GF-D8 (cell line): ENCODE data around the gene RASAL2.
"Not testable (repeated sequence)": the region's sequence is repeated elsewhere in the genome, so short reads cannot be mapped to it uniquely, and the experiment has no call there.

Experiments
- DNase-seq: peaks from one replicate; lab custom pipeline; 2025; lab: John Stamatoyannopoulos, UW

Gene RASAL2

DNA sequence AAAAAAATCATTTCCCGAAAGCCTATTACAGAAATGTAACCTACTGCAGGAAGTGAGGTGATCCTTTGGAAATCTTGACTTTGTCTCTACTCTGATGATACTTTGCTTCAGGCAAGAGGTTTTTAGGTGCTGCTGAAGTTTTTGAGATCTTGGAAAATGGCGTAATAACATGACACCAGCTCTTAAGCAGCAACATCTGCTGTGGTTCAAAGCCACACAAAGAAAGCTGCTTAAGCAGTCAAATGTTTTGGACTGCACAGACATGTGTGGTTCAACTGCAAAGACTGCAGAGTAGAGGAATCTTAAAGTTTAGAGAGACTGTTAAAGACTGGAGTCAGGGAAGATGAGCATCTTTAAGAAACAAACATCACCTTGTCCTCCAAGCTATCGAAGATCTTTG is 139.0 kb downstream of the RASAL2 start:
- DNase-seq, result no peak

DNA sequence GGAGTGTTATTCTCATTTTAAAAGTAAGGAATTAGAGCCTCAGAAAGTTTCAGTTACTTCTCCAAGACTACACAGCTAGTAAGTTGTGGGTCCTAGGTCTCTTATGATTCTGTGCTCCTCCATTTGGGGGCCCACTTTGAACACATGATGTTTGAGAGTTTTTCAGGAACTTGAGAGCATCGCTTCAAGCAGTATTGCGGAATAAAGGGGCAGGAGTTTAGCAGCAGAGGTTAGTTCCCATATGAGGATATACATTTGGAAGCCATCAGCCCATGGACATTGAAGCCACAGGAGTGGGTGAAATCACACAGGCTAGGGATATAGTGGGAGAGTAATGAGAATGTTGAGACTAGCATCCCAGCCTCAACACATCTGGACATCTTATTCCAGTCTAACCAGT is 143.2 kb downstream of the RASAL2 start:
- no peak for DNase-seq

DNA sequence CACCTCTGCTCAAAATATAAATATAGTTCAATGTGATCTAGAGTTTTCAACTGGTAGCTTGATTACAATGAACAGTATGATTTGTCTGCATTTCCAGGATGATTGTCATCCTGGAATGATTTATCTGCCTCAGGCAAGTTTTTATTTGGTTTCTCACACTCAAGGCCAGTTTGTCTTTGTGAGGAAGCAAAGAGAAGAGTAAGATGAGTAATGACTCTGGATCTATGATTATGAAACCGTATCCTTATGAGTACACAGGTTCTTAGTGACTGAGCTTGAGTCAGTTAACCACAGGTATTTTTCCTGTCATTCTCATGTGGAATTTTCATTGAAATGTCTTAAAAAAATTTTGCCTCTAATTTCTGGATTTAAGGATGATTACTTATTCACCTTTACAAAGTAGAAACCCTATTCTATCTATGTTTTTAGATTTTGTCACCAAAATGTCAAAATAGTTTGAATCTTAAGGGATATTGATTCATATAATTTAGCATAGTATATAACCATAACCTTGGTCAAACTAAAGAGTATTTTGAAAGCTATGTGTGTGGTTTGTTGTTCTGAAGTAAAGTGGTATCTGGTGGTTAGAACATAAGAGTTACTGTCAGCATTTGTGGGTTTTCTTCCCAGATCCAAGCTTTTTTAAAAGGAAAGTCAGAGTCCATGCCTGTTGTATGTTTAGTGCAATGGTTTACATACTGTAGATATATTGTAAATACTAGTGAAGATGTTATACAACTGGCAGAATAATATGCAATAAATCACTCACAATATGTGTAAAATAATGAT is 145.0 kb downstream of the RASAL2 start:
- DNase-seq, result no peak

DNA sequence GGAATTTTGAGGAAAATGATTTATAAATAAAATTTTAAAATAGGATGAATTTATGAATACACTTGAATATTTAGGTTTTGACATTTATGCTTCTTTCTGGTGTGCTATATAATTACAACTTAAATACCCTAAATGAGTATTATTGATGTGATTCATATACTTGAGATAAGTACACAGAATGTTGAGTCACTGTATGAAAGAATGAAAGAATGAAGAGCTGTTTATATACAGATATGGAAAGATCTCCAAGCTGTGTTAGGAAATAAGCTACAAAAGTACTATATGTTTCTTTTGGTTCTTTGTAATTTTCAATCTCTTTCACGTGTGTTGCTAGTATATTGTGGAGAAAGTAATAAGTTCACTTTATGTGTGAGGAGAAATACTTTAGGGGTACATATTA is 147.2 kb downstream of the RASAL2 start:
- no peak for DNase-seq

DNA sequence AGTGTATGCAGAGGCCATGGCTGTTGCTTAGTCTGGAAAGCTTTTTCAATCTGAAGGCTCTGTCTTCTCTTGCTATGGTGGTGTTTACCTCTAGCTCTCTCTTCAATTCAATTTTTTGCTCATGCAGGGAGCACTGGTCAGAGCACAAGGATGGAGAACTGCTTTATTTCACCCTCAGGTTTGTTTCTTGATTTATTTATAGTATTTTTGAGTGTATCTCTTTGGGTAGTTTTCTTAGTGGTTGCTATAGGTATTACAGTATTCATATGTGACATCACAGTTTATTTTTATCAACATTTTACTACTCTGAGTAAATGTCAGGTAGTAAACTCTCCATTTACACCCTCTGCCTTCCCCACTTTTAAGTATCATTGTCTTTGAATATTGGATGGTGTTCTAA is 147.9 kb downstream of the RASAL2 start:
- DNase-seq, result no peak

DNA sequence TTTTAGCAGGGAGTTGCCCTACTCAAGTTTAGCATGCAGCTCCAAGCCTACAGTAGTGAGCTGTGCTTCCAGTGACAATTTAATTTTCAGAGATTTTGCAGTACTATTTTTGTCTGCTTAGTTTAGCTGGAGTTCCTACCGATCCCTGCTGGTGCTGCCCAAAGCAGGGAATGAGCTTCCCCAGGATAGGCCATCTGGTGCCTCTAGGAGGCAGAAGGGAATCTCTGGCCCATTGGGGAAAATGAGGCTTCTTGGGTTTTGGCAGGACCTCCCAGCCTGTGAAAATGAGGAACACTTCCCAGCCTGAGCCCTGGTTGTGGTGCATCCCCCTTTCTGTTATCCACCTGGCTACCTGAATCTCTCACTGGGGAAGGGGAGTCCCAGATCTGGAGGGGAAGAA is 149.2 kb downstream of the RASAL2 start:
- DNase-seq, result no peak

DNA sequence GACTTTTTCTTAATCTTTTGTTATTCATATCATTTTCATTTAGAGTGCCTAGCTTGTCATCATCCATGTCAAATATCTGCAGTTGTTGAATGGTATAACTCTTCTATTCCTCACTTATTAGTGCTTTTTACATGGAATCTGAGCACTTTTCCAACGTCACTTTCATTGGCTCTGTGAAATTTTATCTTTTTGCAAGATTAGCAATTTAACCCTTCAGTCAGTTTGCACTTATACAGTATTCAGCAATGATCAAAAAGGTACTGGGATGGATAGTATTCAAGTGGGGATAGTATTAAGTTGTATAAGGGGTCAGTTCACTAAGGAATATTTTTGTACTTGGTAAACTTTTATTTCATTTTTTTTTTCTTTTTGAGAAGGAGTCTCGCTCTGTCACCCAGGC is 150.0 kb downstream of the RASAL2 start:
- DNase-seq, result no peak

DNA sequence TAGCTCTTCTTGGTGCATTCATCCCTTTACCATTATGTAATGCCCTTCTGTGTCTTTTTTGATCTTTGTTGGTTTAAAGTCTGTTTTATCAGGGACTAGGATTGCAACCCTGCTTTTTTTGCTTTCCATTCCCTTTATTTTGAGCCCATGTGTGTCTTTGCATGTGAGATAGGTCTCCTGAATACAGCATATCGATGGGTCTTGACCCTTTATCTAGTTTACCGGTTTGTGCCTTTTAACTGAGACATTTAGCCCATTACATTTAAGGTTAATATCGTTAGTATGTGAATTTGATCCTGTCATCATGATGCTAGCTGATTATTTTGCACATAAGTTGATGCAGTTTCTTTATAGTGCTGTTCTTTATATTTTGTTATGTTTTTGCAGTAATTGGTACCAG is 154.4 kb downstream of the RASAL2 start:
- not testable (repeated sequence) for DNase-seq

DNA sequence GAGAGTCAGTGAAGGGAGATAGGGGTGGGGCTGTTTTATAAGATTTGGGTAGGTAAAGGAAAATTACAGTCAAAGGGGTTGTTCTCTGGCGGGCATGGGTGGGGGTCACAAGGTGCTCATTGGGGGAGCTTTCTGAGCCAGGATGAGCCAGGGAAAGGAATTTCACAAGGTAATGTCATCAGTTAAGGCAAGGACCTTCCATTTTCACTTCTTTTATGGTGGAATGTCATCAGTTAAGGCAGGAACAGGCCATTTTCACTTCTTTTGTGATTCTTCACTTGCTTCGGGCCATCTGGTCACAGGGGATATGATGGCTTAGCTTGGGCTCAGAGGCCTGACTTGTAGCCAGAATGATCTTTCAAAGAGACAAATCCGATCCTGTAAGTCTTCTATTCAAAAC is 159.7 kb downstream of the RASAL2 start:
- not testable (repeated sequence) for DNase-seq

DNA sequence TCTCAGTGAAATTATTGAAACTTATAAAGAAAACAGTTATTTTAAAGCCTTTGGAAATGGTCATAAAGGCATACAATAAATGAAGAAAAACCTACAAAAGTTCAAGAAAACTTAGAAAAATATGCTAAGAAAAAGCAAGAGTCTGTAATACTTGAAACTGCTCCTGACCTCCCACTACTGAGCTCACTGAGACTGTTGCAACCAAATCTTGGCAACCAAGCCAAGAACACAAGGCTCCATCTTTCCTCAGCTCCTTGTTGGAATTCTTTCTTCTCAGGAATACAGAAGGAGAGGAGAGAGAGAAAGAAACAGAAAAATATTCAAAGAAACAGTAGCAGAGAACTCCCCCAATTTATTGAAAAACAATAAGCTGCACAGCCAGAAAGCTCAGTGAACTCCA is 160.5 kb downstream of the RASAL2 start:
- no peak for DNase-seq

DNA sequence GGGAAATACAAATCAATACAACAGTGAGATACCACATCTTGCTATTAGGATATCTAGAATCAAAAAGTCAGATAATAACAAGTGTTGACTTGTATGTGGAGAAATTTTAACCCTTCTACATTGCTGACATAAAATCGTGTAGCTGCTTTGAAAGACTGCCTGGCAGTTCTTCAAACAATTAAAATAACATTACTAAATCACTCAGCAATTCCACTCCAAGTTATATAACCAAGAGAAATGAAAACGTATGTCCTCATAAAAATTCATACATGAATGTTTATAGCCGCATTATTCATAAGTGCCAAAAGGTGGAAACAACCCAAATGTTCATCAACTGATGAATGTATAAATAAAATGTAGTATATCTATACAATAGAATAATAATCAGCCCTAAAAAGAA is 164.6 kb downstream of the RASAL2 start:
- no peak for DNase-seq

DNA sequence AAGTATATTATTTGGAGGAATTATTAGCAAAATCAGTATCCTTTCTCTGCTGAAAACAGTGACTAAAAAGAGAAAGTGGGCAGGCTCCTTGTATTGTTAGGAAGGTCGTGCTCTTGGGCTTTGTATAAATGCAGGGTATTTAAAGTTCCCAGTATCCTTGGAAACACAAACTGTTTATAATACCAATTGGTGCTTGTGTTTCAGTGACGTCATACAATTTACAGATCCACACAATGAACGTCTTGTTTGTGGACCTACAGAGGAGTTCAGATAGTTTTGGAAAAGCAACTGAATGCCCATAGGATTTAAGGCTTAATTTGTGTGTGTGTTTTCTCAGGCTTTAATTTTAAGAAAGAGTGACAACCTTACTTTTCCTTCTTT is 168.2 kb downstream of the RASAL2 start:
- DNase-seq, result no peak

DNA sequence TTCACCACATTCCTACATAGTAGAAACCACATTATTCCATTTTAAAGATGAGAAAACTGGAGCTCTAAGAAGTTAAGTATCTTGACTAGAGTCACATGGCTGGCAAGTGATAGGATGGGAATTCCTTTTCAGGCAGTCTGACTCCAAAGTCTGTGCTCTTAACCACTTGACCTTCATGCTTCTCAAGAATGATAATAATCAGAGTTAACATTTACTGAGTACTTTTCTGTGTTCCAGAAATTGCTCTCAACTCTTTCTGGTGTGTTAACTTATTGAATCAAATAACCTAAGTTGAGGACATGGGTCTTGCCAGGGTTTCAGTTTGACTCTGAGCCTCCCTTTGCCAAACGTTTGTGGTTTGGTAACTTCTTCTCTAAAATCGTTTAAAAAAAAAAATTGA is 169.4 kb downstream of the RASAL2 start:
- DNase-seq, result no peak

DNA sequence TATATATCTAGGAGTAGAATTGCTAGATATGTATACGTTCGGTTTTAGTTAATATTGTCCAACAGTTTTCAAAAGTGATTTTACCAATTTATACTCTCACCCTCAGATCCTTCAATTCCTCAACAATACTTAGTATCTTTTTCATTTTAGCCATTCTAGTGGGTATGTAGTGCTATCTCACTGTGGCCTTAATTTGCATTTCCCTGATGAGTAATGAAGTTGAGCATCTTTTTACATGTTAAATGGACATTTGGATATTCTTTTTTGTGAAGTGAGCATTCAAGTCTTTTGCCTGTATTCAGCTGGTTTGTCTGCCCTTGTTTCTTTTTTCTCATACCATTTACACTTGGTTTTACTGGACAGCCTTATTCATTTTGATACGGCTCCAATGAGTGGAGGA is 172.2 kb downstream of the RASAL2 start:
- no peak for DNase-seq

DNA sequence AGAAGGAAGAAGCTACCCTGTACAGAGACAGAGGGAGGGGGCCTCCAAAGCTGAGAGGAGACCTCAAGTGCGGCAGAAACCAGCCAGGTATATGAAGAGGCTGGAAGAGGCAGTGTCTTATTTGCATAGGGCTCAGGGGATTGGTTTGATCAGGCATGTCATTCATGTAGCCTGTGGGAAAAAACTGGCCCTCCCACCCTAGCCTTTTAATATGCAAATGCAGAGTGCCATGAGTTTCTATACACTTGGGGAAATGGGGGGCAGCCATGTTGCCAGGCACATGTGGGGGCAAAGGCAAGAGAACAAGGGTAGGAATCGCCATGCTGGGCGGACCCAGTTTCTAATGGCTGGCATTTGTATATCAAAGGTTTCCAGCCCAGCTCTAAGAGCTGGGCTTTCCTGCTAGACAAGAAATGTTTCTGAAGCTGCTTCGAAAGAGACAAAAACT is 172.7 kb downstream of the RASAL2 start:
- no peak for DNase-seq

DNA sequence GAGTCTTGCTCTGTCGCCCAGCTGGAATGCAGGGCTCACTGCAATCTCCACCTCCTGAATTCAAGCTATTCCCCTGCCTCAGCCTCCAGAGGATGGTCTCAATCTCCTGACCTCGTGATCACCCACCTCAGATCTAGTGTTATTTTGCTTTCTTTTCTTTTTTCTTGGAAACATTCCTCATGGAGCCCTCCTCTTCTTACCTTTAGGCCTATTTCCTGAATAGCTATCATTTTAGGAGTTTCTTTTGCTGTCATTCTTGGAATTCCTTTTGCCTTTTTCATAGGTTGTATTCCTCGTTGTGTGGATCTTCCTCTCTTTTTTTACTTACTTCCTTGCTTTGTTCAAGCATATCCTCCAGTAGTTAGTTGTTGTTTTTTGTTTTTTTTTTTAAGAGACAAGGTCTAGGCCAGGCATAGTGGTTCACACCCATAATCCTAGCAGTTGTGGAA is 173.8 kb downstream of the RASAL2 start:
- no peak for DNase-seq

DNA sequence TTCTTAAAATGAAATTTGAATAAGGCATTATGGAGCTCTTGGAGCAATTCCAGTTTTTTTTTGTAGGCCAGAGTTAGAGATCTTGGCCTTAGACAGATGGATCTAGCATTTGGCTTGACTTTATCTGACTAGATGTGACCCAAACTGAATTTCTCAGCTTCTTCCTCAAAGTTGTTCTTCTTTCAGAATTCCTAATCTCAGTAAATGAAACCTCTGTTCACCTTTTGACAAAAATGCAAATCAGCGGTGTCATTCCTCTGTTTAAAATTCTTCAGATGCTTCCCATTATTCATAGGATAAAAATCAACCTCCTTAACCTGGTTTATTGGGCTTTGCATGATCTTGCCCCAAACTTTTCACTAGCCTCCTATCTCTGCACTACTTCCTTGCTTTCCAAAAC is 177.6 kb downstream of the RASAL2 start:
- no peak for DNase-seq

DNA sequence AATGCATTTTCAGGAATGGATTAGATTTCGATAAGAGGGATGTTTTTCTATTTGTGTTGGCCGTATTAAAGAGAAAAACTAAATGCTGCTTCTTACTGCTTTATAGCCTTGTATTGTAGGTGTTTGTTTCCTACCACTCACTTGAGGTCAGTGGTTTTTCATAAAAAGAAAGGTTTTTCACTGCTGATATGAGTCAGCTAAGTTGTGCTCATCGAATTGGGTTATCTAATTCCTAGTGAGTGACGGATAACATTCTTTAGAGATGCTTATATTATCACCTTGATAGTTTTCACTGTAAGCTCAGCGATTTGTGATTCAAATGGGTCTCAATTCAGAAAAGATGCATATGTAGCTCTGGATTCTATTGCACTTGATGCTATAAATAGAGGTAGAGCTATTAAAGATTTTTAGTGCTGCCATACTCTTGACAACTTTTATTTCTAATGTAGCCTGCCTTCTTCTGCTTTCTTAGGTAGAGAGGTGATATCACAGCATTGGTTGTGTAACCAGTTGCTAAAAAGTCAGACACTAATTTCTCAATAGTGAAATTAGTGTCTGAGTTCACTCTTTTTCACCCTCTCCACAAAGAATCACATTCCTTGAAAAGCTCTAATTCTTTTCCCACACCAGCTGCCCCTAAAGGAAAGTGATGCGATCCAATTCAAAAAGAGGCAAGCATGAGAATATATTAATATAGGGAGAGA is 180.0 kb downstream of the RASAL2 start:
- no peak for DNase-seq

DNA sequence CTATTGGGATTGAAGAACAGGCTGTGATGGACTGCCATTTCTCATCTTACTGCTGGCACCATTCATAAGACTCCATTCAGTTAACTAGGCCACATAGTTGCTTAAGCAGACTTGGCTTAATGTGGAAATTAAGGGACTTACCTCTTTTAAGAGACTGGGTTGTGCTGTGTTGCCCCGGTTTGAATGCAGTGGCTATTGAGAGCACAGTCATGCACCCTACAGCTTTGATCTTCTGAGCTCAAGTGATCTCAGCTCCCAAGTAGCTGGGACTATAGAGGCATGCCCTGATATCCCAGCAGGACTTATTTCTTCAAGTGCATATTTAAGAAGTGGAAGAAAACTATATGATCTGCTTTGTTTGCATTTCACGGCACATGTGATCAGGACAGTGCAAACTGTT is 181.1 kb downstream of the RASAL2 start:
- no peak for DNase-seq

DNA sequence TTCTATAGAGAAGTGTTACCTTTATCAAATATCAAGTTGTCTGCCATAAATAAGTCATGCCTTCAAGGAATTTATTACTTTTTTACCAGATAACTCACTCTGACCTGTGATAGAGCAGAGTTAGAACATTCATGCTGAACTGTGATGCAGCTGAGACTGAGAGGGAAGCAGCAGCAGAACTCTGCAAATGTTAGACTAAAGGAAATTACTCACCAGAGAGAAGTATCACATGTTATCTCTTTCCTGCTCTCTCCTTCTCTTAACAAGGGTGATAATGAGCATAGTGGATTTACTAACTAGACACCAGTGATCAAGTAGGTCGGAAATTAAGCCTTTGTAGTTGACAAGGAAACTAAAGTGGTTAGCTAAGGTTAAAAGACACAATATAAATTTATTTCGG is 181.6 kb downstream of the RASAL2 start:
- no peak for DNase-seq

DNA sequence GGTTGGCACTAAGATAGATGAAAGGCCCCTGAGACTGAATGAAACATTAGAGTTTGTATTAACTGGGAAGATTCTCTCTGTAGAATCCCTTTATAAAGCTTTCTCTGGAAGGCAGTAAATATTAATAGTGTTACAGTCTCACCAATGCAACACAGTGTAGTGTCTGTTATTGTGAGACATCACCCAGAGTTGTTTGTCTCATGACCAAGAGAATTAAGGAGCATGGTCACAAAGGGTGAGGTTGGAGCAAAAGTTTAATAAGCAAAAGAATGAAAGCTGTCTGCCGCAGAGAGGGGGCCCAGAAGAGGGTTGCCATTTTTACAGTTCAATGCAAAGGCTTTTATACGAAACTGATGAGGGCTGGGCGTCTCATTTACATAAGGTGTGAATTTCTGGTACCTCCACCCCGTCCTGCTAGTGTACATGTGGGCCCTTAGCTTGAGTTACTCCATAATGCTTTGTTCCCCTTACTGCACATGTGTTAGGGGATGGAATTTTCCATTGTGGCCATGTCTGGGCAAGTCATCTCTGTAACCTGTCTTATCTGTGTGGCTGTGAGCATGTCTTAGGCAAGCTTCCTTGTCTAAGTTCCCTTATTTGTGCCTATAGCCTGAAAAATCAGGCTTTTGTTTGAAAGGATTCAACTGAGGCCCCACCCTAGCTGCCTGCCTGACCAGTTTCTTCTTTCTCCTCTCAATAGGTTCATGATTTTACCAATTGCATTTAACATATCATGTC is 184.1 kb downstream of the RASAL2 start:
- DNase-seq, result peak; percentile 58

DNA sequence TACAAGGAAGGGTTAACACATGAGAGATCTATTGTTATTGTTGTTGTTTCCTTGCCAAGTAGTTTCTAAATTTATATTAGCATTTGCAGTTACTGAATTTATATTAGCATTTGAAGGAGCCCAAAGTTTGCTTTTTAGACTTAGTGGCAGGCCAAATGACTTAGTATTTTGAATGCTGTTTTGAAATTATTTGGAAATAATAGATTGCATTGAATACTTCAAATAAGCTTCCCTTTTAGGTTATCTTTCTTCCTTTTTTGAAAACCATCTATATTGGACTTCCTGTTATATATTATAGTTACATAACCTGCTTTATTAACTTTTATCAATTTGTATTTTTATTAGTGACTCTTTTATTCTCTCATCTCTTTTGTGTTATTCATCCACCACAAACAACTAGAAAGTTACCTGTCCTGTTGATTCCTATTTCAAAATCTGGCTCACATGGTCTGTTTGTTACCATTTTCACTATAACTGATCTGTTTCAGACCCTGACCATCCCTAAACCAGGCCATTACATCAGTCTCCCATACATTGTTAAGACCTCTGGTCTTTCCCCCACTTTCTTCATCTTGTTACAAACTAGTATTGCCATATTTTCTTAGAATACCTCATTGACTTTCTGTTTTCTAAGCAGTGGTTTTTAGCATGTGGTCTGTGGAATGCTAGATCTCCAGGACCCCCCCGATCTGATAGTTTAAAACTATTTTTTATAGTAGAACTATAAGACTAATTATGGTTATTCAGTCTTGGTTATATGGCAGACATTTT is 185.2 kb downstream of the RASAL2 start:
- no peak for DNase-seq
